Dedifferentiated amniotic fluid mesenchymal stem cell (primary cell): Measurements from ENCODE around the gene GOLGA8J.
"Not testable (repeated sequence)": the region's sequence is repeated elsewhere in the genome, so short reads cannot be mapped to it uniquely, and the experiment has no call there.

Source experiments
- DNase-seq: peaks from one replicate; pipeline ENCODE4 v3.0.0-alpha.2; 2016; ENCODE audit errors: extremely low spot score

Gene GOLGA8J, protein sequence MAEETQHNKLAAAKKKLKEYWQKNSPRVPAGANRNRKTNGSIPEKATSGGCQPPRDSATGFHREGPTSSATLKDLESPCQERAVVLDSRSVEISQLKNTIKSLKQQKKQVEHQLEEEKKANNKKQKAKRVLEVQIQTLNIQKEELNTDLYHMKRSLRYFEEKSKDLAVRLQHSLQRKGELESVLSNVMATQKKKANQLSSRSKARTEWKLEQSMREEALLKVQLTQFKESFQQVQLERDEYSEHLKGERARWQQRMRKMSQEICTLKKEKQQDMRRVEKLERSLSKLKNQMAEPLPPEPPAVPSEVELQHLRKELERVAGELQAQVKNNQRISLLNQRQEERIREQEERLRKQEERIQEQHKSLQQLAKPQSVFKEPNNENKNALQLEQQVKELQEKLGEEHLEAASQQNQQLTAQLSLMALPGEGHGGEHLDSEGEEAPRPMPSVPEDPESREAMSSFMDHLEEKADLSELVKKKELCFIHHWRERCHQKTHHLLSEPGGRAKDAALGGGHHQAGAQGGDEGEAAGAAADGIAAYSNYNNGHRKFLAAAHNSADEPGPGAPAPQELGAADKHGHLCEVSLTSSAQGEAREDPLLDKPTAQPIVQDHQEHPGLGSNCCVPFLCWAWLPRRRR

DNA sequence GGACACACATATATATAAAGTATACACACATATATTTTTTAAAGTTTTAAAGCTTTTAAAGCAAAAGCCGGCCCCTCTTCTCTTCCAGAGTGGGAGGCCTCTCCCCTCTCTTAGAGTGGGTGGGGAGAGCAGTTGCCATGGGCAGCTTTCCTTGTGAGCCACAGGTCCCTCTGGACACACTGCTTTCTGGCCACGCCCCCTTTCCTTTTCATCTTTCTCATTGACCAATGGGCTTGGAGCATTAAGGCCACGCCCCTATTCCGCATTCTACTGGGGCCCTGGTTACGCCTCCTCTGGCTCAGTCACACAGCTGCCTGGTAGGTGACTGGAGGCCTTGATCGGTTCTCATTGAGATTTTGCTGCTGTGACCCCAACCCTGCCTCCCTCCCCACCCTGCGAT, at the start of gene GOLGA8J:
GOLGA8J (plus strand) TSS at position 301 of the 400 bp plus-strand sequence; CDS start at position 399, 98 bp downstream.
- not testable (repeated sequence) for DNase-seq

GRCh38 chr15:30033211-30033610, 49.5 kb upstream of the GOLGA8J start:
- no peak for DNase-seq

GRCh38 chr15:30033763-30034162, 49.0 kb upstream of the GOLGA8J start:
- DNase-seq, result no peak

DNA sequence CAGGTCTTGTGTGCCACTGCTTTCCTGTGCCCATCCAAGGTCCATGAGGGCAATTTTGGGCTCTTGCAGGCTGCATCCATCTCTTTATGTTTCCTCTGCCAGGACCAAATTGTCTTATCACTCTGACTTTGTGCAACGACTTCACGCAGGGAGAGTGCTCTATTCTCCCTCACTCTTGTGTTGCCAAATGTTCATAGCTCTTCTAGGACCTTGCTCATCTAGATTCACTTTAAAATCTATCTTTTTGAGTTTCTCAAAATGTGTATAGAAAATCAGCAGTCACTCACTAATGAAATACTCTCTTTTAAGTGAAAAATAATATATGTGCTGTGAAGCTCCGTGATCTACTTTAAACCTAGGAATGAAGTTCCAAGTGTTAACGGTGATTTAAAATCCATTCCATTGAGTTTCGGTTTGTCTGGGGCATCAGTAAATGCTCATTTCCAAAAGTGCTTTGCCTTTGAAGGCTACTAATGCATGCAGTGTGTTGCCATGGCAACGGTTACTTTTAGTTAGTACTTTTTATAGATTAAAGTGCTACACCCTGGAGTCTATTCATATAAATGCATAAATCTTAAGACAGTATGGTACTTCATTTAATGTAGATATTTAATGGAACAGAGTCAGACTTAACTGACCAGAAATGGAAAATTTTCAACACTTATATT, 46.6 kb upstream of the GOLGA8J start:
- no peak for DNase-seq

- DNase-seq, result no peak
Observed at GRCh38 chr15:30038667-30039523, 43.9 kb upstream of the GOLGA8J start.

DNA sequence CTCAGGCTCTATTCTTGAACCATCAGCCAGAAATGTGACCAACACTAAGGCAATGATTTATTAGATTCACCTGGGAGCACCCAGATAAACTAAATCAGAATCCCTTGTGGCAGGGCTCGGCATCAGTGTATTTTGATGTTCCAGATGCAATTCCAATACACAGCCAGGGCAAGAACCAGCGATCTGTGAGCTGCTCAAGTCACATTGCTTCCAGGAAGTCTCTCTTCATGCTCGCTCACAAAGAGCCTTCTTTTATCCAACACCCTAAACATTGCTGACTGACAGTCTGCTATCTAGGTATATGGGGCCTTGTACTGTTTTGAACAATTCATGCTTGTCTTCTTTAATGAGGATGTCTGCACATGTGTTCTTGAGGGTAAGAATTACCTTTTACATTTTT, 40.9 kb upstream of the GOLGA8J start:
- DNase-seq, result no peak

DNA sequence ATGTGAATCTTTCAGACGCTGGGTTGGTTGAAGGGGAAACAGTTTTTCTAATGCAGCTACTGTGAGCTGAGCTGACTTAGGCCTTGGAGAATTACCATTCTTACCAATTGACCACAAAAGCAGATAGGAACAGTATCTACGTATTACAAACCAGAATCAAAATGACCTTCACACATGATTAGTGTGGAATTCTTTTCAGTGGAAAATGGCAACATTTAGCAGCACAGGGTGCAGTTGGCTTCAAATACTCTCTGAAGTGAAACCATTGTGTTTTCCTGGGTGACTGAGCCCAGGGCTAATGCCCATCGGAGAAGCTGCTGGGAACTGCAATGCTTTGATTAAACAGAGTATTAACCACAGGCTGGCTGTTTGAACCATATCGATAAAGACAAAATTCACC, 40.2 kb upstream of the GOLGA8J start:
- DNase-seq, result no peak

GRCh38 chr15:30043211-30043655, 39.5 kb upstream of the GOLGA8J start:
- DNase-seq, result peak; percentile 21

DNA sequence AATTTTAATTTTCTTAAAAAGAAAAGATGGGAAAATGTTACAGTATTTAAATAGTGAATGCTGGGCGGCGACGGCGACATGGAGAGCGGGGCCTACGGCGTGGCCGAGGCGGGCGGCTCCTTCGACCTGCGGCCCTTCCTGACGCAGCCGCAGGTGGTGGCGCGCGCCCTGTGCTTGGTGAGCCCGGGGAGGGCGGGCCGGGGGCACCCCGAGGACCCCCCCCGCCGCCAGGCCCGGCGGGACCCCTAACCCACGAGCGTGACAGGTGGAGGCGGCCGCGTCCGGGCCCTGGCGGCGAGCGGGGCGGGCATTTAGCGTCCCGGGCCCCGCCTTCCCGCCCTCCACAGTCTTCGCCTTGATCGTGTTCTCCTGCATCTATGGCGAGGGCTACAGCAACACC, 38.4 kb upstream of the GOLGA8J start:
- no peak for DNase-seq

DNA sequence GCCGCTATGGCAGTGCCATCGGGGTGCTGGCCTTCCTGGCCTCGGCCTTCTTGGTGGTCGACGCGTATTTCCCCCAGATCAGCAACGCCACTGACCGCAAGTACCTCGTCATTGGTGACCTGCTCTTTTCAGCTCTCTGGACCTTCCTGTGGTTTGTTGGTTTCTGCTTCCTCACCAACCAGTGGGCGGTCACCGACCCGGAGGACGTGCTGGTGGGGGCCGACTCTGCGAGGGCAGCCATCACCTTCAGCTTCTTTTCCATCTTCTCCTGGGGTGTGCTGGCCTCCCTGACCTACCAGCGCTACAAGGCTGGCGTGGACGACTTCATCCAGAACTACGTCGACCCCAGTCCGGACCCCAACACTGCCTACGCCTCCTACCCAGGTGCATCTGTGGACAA, 37.9 kb upstream of the GOLGA8J start:
- not testable (repeated sequence) for DNase-seq

GRCh38 chr15:30045248-30046041, 37.3 kb upstream of the GOLGA8J start:
- DNase-seq, result not testable (repeated sequence)

DNA sequence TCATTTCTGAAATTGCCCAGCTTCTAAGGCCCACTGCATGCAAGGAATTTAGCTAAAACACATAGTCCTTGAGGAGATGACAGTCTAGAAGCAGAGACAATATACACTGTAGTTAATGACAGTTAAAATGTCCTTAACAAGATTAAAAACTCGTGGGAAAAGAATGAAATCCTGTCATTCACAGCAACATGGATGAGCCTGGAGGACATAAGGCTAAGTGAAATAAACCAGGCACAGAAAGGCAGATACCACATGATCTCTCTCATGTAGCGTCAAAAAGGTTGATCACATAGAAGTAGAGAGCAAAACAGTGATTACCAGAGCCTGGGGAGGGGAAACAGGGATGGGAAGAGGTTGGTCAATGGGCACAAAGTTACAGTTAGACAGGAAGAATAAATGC, 36.3 kb upstream of the GOLGA8J start:
- no peak for DNase-seq

GRCh38 chr15:30055604-30056003, 27.2 kb upstream of the GOLGA8J start:
- no peak for DNase-seq

- DNase-seq, result no peak
Observed at GRCh38 chr15:30056166-30056565, 26.6 kb upstream of the GOLGA8J start.

DNA sequence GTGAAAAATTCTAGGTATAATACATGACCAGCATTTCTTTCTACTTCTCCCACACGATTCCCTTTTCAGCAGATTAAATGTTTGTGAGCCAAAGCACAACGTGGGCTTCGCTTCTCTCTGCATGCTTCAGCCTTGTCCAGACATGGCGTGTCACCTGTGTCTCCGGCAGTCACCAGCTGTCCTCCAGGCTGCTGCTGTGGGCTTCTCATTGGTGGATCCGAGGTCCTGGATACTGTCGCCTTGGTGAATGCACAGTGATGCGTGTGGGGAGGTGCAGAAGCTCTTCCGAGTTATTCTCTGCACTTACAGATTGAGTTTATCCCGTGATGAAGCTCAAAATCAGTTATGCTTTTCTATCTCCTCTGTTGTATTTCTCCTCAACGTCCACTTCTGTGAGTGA, 23.0 kb upstream of the GOLGA8J start:
- no peak for DNase-seq

DNA sequence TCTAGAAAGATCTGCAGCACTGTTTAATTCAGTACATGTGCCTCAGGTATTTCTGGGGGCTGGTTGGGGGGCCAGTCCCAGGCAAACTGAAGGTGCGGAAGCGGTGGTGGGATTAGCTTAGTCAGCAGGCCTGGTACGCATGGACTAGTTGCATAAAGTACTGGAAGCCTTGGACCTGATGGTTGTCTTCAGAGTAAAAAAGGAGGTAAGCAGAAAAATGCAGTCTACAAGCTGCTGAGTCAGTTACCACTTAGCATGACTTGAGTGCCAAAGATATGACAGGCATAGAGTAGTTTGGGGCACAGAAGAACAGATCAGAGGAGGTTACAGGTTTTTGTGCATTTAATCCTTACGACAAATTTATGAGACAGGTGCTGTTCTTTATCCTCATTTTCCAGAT, 19.9 kb upstream of the GOLGA8J start:
- DNase-seq, result no peak

- no peak for DNase-seq
Observed at GRCh38 chr15:30063835-30064546, 18.8 kb upstream of the GOLGA8J start.

GRCh38 chr15:30065025-30065801, 17.5 kb upstream of the GOLGA8J start:
- peak; percentile 87 for DNase-seq

GRCh38 chr15:30068326-30068725, 14.4 kb upstream of the GOLGA8J start:
- DNase-seq, result no peak
